Measurements from ENCODE around the gene PNPO.
"Not testable (repeated sequence)": the region's sequence is repeated elsewhere in the genome, so short reads cannot be mapped to it uniquely, and the experiment has no call there.

Gene PNPO

DNA sequence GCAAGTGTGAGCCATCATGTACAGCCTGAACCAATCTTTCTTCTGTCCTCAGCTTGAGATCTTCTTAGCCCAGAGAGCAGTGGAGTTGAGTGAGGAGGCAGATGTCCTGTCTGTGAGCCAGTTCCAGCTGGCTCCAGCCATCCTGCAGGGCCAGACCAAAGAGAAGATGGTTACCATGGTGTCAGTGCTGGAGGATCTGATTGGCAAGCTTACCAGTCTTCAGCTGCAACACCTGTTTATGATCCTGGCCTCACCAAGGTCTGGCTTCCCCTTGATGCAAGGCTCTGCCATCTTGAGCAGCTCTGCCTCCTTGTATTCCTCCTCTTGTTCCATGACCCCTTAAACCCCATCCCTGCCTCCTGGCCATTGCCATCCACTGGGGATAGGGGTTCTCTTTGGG, 39.2 kb downstream of the PNPO start:
- DNase-seq, result no peak

GRCh38 chr17:47981462-47981861, 40.1 kb downstream of the PNPO start:
- DNase-seq, result no peak

- no peak for DNase-seq
Observed at GRCh38 chr17:47982091-47982617, 40.8 kb downstream of the PNPO start.

DNA sequence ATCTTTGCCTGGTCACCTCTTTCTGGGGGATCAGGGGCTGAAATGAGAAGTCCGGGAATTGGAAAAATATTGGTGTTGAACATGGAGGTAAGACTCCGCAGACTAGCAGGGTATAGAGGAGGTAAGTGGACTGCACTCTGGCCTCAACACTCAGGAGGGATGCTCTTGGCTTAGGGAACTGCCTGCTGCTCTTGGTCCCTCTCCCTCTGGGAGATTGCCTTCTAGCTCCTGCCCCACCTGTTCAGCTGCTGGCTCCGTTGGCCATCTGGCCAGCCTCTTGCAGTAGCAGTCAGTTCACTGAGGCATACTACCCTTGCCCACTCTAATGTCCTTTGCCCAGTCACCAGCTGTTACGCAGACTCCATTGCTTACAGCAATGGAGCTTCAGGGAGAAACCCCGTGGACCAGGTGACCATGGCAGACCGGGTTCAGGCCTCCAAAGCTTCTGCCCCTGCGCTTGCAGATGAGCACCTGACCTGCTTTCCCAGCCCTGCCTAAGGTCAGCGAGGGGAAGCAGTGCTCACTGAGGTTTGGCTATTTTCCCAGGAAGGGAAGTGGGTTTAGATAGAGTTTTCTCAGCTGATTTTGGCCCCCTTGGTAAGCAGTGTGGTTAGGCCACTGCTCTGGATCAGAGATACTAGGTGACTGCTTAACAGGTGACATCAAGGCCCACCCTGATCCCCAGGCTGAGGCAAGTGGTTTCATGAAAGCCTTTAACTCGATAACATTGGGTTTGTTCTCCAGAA, 41.4 kb downstream of the PNPO start:
- DNase-seq, result no peak

DNA sequence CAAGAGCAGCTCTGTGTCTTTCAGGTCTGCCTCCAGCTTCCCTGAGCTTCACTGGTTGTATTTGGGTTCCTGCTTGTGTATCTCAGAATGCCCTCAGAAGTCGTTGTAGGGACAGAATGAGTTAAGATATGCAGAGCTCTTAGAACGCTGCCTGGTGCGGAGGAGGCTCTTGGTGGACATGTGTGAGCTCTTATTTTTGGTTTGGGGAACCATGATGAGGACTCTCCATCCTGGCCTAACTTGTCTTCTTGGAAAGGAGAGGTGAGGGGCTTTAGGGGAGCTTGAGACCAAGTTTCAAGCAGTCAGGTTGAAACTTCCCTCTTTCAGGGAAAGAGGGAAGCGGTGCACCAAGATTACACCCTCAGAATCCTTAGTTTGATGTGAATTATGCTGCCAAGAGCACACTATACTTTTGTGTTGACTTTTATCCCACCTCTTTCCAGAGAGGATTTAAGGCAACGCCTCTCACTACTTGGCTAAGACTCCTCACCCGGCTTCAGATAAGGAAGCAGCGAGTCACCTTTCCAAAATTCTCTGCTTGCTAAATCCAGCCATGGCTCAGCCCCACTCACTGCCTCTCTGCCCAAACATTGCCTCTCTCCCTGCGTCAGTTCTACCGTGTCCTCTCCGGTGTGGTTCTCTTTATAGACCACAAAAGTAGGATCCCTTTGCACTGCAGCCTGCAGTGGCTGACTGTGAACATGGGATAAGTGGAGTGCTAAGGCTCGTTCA, 42.3 kb downstream of the PNPO start:
- DNase-seq, result no peak

GRCh38 chr17:47986520-47986919, 45.1 kb downstream of the PNPO start:
- no peak for DNase-seq

- no peak for DNase-seq
Observed at GRCh38 chr17:47987240-47987835, 46.0 kb downstream of the PNPO start.

GRCh38 chr17:47988445-47988844, 47.1 kb downstream of the PNPO start:
- not testable (repeated sequence) for DNase-seq

GRCh38 chr17:47989159-47989558, 47.8 kb downstream of the PNPO start:
- DNase-seq, result no peak

DNA sequence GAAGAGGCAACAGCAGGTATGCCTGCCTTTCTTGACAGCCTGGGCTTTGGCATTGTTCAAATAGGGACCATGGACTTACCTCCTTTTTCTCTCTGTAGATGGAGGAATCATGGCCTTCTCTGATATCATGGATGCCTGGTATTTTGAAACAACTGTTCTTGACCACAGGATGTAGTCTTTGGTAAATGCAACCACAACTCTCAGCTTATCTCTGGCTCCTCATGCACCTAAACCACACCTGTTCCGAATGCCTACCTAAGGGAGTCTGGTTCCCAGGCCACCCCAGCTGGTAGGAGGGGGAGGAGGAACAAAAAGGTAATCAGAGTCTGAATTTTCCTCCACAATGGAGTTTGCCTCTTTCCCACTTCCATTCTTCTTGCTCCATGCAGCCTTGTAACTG, 48.3 kb downstream of the PNPO start:
- DNase-seq, result no peak

DNA sequence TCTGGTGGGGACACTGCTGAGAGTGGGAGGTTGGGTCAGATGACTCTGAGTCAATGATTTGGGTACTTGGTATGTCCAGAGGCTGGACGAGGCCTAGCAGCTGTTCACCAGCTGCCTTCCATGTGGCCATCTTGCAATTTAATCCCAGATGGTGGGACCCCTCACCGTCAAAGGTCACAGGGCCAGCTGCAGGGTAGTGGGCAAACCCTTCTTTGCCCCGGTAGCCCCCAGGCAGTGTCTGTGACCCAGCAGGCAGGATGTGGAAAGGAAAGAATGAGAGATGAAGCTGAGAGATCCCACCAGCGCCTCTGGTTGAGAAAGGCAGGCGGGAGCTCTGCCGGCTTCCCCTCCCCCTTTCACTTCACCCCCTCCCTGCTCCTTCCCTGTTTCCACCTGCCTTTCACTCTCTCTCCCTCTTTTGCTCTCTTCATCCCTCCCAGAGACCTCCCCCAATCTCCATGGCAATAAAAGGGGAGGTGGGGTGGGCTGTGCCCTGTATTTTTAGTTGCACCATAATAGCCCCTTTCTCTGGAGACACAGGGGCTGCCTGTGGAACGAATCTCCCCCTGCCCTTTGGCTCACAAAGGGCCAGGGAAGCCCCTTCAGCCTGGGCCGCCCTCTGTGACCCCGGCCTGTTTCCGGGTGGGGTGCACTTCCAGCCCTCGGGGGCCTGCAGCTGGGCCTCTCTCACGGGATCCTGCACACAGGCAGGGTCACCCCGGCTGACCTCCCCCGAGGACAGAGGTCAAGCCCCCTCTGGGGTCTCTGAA, 49.8 kb downstream of the PNPO start:
- DNase-seq, result no peak

GRCh38 chr17:47992216-47992615, 50.8 kb downstream of the PNPO start:
- DNase-seq, result no peak

DNA sequence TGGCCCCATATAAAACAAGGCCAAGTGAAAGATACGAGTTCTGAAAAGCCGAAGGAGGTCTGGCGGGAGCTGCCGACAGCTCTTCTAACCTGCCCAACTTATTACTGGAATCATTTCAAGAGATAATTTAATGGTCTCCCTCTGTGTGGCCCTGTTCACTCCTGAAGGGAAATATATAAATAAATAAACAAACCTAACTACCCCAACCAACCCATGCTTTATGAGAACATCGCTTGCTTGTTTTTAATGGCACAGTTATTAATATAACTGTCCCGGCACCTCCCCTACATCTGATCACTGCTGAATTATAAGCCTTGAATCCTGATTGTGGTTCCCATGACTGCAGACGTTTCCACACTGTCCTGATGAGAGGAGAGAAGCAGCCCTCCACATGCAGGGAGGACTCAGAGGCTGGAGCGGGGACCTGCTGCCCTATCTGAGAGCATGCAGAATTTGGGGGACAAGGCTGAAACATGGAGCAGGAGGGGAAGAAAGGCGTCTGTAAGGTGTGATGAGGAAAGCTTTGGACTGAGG, 51.7 kb downstream of the PNPO start:
- DNase-seq, result no peak

DNA sequence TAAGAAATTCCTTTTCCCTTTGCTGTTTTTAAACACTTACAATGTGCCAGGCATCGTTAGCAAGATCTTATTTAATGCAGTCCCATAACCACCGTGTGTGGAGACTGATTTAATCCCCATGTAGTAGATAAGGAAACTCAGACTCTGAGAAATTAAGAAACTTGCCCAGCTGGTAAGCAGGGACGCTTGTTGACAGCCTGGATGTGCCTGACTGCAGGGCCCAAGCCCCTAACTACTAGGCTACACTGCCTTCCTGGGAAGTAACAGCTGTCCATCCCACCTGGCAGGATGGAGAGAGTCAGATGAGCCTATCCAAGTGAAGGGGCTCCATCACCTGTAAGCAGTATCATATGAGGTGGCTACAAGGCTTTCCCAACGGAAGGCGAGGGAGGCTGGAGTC, 52.6 kb downstream of the PNPO start:
- DNase-seq, result no peak

- DNase-seq, result no peak
Observed at GRCh38 chr17:47994724-47995123, 53.4 kb downstream of the PNPO start.

GRCh38 chr17:47995241-47995935, 54.0 kb downstream of the PNPO start:
- no peak for DNase-seq

DNA sequence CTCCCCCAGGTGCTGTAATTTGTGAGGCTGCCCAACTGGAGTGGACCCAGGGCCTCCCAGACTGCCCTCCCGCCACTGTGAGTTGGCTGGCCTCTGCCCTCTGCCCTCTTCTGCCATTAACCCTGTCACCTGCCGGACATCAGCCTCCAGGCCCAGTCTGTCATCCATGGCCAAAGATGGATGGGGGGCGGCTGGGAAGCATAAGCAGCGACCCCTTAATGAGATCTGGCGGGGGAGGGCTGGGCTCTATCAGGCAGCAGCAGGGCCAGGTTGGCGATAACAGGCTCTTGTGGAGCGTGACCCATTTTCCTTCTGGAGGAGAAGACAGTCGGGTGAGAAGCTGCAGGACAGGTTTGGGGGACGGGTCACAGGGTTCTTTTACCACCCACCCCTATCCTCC, 54.8 kb downstream of the PNPO start:
- DNase-seq, result no peak

DNA sequence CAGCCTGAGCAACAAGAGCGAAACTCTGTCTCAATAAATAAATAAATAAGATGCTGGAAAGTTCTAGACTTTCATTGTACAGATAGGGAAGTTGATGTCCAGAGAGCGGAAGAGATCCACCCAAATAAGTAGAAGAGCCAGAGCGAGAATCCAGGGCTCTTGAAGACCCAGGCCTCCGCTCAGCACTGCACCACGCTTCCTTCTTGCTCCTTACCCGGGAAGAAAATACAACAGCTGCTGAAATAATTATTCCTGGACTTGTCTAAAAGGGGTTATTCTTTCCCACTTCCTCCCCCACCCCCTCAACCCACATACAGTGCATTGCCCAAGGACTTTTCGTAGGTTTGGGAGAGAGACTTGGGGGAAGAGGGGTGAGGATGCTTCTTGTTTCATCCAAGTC, 56.2 kb downstream of the PNPO start:
- no peak for DNase-seq

DNA sequence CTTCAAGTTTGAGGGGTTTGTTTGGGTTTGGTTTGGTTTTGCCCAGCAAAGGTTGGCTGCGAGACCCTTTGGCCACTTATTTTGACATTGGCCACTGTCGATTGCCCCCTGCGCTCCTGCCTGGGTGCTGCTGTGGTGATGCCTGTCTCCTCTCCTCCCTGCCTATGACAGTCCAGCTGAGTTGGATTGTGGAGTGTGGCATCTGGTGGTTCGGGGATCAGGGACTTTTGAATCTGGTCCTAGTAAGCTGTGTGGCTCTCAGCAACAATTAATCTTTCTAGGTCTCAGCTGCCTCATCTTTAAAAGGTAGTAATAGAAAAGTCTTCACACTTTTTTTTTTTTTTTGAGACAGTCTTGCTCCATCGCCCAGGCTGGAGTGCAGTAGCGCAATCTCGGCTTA, 56.7 kb downstream of the PNPO start:
- no peak for DNase-seq

Measured in activated CD4-positive, CD25-positive, alpha-beta regulatory T cell treated with anti-CD3 and anti-CD28 coated beads, Interleukin-2, amount 50 U/mL, for 72 hours (primary cell).